Body of pancreas (tissue), 4 donors: ENCODE results near the gene PALLD.

Experiments
- POLR2A ChIP-seq, 3 donors: fragments of 450-650 bp; IDR thresholded peaks; one replicate each; pipeline ENCODE4 v1.6.1; 2016; ENCODE audit warnings: antibody characterized with exemption in 3 of 3, mild to moderate bottlenecking in 2 of 3
- TF ChIP-seq, protein P1 (sequence below), 7 experiments: fragments of 450-650 bp in 4 of 7; fragments of 200-600 bp in 3 of 7; sonication (generic) in 3 of 7; IDR thresholded peaks; one replicate each; pipeline ENCODE4 v1.5.1; 2016 to 2019; ENCODE audit warnings: antibody characterized with exemption in 7 of 7

GRCh38 chr4:168840392-168840763 is 343.5 kb downstream of the PALLD start:
- no peak for TF ChIP-seq POLR2A (IDR thresholded peaks at IDR 0.05)
- TF ChIP-seq, protein P1, sequence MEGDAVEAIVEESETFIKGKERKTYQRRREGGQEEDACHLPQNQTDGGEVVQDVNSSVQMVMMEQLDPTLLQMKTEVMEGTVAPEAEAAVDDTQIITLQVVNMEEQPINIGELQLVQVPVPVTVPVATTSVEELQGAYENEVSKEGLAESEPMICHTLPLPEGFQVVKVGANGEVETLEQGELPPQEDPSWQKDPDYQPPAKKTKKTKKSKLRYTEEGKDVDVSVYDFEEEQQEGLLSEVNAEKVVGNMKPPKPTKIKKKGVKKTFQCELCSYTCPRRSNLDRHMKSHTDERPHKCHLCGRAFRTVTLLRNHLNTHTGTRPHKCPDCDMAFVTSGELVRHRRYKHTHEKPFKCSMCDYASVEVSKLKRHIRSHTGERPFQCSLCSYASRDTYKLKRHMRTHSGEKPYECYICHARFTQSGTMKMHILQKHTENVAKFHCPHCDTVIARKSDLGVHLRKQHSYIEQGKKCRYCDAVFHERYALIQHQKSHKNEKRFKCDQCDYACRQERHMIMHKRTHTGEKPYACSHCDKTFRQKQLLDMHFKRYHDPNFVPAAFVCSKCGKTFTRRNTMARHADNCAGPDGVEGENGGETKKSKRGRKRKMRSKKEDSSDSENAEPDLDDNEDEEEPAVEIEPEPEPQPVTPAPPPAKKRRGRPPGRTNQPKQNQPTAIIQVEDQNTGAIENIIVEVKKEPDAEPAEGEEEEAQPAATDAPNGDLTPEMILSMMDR (IDR thresholded peaks at IDR 0.05), result no peak
